GM21723 (cell line): ENCODE results near the gene SLC25A26.

Experiments used
- ATAC-seq: cut with Tn5 transposase; IDR thresholded peaks from one replicate; pipeline ENCODE4 v1.9.1; 2021; ENCODE audit warnings: mild to moderate bottlenecking, moderate library complexity; ENCODE audit not compliant: unreplicated experiment

Gene SLC25A26

DNA sequence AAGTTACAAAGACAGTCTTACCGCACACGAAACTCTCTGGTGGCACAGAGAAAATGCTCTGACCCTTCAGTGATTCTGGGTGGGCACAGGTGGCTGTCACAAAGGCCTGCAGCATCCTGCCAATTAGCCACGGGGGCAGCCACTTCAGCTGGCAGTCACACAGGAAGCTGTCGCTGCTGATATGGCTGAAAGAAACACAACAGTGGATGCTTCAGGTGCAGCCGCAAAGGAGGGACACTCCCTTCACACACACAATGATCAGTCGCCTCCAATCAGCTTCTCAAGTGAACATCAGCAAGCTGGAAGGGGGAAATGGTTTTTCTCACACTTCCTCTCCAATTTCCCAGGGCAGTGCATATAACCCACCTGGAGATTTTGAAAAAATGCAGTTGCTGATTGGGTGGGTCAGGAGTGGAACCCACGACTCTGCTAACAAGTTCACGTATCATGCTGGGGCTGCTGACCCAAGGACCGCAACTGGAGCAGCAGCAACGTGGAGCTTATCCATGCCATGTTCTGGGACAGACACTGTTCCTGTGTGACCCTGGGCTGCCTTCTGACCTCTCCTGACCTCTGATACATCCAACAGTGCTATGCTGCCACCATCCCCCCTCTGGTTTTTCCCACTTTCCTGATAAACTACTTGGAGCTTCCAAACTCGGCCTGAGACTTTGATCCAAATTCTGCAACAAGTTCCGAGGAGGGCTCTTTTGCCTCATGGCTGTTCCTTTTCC lies 173.4 kb downstream of the SLC25A26 start:
- peak; percentile 90 for ATAC-seq

DNA sequence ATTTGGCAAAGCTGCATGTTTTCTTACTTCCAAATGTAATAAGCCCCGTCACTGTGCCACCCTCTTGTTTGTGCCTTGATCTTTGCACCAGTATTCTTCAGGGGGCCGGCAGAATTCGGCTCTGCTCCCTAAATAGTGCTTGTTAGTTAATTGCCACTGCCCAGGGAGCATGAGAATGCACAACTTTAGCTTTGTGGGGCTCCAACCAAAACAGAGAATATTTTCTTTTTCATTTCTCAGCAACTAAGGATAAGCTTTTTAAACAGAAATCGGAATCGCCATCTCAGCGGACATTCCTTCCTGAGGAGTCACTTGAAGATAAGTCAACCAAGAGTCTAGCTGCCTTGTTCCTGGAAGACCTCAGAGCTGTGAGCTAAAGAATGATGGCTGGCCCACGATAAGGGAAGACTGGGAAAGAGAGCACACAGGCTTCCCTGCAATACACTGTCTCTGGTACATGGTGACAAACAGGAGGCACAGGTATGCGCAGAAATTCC lies 174.0 kb downstream of the SLC25A26 start:
- no peak for ATAC-seq

DNA sequence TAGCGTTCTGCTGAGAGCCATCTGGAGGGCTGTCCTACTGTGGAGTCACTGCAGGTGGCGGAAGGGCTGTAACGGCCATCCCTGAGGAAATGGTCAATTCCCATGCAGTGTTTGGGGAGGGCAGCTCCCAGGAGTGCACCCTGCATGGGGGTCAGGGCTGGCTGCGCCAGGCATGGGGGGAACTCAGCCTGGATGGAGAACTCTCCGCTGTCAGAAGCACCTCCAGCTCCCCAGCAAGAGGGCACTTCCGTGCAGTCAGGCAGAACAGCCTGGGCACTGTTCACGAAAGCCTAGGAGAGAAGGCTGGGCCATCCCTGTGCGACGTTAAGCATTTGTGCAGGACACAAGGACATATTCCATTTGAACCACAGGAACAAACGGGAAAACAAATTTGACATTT lies 174.8 kb downstream of the SLC25A26 start:
- no peak for ATAC-seq

DNA sequence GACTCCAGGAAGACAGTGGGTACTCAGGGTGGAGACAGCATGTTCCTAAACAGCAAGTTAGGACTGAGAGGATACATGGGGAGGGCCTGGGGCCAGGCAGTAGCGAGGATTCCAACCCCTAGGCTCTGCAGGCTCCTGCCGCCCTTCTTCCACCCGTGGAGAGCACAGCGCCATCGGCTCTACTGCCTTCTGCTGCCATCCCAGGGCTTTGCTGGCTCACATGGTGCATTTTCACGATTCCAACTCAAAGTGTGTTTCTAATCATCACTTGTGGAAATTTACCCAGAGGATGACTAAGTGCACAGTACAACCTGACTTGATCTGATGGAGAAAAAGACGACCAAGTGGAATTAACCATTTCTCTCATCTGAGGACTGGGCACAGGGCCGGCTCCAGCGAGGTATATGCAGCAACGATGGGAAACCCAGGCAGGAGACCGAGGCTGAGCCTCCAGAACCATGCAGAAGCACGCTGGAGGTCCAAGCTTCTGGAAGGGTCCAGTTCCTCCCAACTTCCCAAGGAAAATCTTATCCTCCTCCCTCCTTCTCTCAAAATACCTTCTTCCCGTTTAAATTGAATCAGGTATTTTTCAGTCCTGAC lies 175.5 kb downstream of the SLC25A26 start:
- ATAC-seq: no peak

DNA sequence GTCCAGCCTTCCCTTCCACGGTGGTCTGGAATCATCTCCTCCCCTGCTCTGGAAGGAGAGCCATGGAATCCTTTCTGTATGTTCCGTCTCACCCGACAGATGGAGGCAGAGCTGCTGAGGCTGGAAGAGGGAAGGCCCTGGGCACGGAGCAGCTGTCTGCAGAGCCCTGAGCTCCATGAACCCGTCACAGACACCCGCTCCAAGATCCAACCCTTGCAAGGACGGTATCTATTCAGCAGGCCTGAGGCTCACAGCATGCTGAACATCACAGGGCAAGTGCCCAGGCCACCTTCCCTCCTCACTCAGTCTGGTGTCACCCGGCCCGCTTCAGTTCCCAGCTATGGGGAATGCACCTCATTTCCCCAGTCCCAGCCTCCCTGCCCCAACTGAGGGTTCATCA lies 176.1 kb downstream of the SLC25A26 start:
- no peak for ATAC-seq

DNA sequence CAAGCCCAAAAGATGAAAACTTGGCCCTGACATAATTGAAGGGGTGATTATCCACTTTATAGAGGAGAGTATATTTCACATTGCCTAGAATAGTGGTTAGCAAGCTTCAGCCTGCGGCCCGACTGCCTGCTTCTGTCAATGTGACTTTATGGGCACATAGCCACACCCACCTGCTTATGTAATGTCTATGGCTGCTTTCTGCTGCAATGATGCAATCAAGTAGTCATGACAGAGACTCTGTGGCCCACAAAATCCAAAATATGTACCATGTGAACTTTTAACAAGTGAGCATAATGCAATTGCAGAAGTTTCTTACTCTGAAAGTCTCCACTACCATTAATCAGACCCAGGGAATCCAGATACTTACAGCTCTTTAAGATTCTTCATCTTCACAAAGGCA lies 176.9 kb downstream of the SLC25A26 start:
- ATAC-seq: no peak

DNA sequence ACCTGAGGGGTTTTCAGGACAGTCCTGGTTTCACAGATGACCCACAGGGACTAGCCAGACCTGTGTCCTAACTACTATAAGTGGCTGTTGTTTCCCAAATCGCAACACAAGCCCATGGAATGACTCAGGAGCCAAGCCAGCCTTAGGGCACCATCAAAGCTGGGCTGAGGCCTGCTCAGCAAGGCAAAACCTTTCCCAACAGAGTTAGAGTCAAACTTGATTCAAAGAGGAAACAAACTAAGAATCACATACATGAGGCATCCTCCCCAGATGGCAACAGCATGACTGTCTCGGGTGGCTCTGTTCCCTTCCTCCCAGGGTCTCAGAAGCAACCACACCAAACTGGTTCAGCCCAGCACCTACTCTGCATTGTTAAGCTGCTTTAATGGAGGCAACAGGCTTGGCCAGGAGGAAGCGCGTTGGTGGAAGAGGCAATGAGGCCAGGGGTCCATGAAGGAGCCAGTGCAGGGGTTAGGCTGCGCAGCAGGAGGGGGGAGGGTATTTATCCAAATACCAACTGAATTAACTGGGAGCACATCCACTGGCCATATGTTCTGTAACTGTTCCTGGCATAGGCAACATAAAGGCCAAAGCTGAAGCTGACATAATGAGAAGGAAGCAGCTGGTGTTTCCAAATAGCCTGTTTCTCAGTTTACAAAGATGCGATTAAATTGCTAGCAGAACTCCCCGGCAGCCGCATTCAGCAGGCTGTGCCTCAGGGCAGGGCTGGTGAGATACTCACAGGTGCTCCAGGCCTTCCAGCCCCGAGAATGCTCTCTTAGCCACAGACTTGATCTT lies 177.6 kb downstream of the SLC25A26 start:
- ATAC-seq: no peak

DNA sequence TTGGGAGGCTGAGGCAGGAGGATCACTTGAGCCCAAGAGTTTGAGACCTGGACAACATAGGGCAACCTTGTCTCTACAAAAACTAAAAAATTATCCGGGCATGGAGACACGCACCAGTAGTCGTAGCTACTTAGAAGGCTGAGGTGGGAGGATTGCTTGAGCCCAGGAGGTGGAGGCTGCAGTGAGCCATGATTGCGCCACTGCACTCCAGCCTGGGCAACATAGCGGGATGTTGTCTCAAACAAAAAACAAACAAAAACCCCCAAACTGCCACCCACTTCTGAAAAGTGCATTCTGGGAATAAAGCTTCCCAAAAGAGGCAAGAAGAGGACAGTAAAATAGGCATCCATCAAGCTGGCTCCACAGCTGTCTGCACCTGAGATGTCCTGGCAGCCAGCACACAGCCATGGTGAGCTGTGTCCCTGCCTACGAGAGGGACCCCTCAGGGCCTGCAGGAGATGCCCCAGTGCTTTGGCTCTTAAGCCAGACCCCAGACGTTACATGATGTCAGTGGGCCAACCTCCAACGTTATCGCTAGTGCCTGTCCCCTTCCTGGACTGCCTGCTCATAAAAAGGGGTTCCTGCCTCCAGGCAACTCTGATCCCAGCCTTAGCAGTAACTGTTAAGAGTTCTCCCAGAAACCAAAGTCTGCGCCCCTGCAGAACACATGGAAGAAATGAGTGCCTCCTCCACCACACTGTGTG lies 178.9 kb downstream of the SLC25A26 start:
- ATAC-seq: no peak

DNA sequence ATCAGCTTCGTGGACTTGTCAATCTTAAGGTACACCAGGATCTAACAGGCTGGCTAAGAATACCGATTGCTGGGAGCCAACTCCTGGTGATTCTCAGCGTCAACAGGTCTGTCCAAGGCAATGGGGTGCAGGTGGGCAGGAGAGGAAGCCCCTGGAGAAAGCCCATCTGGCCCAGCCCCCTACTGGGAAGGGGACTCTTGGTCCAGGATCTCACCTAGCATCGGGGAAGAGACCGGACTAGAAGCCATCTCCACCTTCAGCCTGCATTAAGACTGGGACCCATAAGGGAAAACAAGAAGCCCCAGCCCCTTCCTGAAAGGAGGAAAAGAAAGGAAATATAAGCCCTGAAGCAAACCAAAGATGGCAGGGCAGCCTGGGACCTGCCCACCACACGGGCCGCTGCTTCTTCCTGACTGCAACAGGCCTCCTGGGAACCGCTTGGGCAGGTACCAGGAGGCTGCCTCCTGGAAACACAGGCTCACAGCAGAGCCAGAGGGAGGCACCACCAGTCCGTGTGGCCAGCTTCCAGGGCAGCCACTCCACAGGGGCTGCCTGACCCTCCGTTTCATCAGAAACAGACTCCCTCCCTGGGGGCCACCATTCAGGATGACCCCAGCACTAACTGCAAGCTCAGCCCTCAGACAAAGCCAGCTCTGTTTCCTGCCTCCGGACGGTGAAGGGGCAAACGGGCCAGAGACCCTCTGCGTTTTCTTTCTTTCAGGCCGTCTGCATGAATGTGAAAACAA lies 179.8 kb downstream of the SLC25A26 start:
- ATAC-seq: no peak

DNA sequence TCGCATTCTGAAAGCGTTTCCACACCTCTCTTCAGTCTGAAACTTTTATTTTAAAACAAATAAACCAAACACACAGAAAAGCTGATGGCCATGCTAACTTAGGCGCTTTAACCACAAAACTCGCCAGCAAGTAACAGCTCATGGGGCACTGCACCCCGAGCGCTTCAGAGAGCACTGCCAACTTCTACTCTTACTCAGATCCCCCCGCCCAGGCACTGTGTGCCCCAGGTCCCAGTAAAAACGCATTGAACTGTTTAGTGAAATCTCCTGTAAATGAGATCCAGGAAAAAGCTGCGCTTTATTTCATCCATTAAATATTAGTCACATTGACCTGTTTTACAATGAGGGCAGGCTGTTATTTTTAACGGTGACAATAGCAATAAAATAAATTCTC lies 180.4 kb downstream of the SLC25A26 start:
- ATAC-seq: no peak

DNA sequence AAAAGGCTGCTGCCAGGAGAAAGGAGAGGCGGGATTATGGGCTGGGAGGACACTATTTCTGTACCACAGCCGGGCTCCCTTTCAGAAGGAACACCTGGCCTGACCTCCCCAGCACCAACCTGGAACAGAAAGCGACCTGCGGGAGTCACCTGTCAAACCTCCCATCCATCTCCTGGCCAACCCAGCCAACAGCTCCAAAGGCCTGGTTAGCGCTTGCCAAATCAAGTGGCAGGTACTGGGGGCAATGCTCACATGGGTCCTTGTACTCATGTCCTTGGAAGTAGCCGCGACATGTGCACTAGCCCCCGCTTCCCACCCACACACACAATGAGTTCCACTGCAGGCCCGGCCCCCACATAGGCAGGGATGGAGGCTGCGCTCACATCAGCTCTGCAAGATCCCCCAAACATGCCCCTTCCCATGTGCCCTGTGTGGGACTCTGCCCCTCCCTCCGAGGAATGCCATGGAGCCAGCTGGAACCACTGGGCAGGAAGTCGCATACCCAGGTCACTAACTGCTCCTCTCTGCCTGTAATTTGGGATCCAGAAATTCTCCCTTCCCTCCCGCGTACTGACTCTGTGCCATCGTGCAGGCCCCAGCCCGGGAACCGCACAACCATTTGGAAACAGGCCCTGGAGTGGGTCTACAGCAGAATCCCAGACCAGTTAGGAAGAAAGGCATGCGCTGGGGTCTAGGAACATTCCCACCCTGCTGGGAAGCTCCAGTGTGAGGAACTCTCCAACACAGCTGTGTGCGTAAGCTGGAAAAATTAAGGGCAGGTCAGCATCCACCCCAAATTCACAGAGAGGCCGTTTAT lies 181.1 kb downstream of the SLC25A26 start:
- ATAC-seq: no peak

DNA sequence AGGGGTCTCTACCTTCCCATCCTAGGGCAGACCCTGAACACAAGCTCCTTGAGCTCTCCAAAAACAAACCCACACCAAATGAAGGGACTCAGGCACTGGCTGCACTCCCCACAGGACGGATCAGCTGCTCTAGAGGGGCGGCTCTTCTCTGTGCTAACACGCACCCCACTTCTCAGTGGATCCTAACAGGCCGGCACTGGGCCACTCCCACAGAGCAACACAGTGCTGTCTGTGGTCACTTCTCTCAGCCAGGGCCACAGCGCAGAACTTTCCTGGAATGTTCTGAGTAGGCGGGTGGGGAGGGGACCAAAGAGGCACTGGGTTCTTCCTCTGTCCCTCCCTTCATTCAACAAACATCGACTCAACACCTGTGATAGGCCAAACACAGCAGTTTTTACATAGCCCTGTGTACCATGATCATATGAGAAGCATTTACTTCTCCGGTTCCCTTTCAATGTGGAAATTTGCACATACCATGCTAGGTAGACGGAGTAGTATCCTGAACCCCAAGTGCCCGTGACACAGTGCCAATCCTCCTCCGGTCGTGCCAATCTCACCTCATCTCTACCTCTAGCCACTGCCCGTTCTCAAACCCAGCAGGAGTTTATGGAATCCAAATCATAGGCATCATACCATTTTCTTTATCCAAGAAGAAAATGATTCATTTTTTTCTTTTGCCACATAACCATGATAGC lies 181.9 kb downstream of the SLC25A26 start:
- no peak for ATAC-seq

DNA sequence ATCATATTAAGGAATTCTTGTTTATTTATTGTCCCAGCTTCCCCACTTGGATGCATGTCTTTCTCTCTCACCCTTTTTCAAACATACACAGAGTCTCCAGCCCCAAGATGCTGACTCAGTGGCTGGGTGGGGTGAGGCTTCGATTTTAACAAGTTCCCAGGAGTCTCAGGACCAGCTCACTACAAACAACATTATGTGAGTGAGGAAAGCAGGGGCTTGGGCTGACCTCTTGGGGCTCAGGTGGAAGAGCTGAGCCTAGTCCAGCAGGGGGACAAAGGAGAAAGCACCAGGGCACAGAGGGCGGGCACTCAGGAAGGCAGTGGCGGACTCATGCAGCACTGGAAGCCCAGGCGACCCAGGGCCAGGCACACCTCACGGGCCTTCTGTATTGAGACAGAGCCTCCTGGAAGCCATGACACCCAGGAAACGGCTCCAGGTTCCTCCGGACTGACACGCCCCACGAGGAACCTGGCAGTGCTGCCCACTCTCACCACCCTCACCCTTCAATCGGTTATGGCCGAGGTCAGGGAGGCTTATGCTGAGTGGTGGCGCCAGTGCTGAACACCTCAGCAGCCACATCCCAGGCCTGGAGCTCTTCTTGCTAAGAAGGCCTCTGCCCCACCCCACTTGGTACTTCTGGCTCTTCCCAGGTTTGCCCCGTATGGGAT lies 182.7 kb downstream of the SLC25A26 start:
- no peak for ATAC-seq

DNA sequence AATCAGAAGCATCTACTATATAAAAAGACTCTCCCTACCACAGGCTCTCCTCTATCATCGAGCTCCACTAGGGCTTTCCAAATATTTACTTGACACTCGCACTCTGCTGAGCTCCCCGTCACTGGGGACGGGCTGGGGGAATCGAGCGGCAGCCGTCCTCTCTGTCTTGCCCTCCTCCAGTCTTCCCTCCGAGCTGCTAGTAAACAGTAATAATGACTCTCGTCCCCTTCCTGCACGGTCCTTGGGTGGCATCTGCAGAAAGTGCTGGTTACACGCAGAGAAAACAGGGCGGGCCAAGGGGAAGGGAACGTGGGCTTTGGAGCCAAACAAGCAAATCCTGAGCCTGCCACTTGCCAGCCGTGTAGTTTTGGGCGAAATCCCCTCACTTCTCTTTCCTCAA lies 183.4 kb downstream of the SLC25A26 start:
- ATAC-seq: no peak

DNA sequence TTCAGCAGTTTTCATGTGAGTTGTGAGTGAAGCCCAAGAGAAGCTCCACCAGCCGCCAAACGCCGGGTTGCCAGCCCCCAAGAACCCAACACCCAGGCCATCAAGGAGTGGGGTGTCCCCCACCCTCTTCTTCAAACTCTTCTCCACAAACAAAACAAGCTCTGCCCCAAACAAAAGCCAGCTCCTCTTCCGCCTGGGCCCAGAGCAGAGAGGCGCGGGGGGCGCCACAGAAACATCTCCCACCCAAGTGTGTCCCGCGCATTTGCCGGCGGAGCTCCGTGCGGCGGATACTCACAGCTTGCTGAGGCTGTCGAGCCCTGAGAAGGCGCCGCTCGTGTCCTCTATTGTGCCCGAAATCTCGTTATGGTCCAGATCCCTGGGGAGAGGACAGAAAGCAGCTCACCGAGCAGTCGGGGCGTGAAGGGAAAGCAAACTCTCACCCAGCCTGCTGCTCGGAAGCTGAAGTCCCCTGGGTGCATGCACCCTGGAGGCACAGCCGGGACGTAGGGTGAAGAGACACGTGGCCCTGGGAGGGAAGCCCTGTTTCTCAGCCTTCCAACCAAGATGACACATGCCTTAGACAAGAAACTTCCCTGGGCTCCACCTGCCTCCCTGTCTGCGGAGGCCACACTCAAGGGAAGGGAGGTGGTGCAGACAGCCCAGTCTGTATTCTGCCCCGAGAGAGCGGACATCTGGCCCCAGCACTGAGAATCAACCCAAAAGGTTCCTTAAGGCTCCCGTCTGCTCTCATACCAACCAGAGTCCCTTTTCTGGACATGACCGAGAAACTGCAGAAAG lies 184.3 kb downstream of the SLC25A26 start:
- ATAC-seq: no peak

DNA sequence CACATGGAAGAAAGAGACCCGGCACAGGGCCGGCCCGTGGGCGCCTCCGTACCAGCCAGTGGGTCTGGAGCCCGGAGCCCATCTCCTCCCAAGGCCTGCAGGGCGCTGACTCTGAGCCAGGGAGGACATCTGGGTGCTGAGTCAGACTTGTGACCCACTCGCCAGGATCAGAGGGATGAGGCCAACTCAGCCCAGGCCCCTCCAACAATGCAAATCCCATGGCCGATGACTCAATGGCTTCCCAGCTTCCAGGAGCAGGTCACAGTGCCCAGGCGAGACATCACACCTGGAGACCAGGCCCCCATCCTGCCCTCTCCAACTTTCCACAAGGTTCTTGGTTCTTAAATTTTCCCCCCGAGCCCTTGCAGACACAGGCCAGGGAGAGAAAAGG lies 184.9 kb downstream of the SLC25A26 start:
- ATAC-seq: no peak

DNA sequence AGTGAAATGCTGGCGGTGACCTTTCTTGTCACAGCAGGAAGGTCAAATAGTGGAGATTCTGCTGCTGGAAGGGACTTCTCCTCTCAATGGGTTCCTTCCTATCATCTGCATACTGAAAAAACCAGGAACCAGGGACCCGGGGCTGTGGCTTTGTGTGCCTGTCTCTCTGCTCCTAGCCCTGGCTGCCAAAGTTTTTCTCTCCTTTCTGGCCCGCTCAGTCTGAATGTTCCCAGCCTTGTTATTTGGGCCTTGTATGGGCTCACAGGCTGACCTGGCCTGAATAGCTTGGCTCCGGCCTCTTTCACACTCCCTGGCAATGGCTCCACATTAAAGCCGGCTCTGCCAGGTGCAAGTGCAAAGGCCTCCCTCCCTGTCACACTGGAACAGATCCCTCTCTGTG lies 185.4 kb downstream of the SLC25A26 start:
- no peak for ATAC-seq
